OCI-LY7 (cell line): ENCODE data around the gene BTBD2. TPM values are rescaled to one million over a fixed set of nuclear protein-coding genes. Genes with fewer than 3 reads are reported as not detected.

Experiments
- BruUV-seq: library from RNA; stranded (reverse); fragments of 400-500 nt; replicated peaks from 2 replicates; lab custom pipeline; 2021; lab: Mats Ljungman, UMichigan
- CTCF ChIA-PET: fragments of 300-600 bp; sonication (Branson Sonifier 250); formaldehyde crosslinking; loops from one replicate; lab custom pipeline; 2022; ENCODE audit warnings: antibody characterized with exemption; ENCODE audit not compliant: unreplicated experiment; lab: Charles Lee
- POLR2A ChIA-PET: fragments of 300-600 bp; sonication (Branson Sonifier 250); formaldehyde crosslinking; loops from one replicate; lab custom pipeline; 2022; ENCODE audit warnings: antibody characterized with exemption; lab: Charles Lee
- DNase-seq: peaks from one replicate; pipeline ENCODE4 v3.0.0-alpha.2; 2015; ENCODE audit warnings: low spot score
- H2AFZ ChIP-seq: fragments of 200-600 bp; sonication (generic), shearing (Covaris generic); 2 replicates; pipeline ENCODE4 v1.6.1; 2014; ENCODE audit warnings: mild to moderate bottlenecking, antibody characterized with exemption, low read length, moderate library complexity
- H3K27ac ChIP-seq: fragments of 200-600 bp; sonication (generic); 2 replicates; pipeline ENCODE4 v1.5.1; 2014; ENCODE audit warnings: mixed run types, low read depth, mild to moderate bottlenecking, moderate library complexity, low read length, inconsistent platforms; ENCODE audit not compliant: poor library complexity, severe bottlenecking
- H3K36me3 ChIP-seq: fragments of 200-600 bp; sonication (generic); 2 replicates; pipeline ENCODE4 v1.6.1; 2014; ENCODE audit warnings: mild to moderate bottlenecking, antibody characterized with exemption, low read length, moderate library complexity, mixed read lengths; ENCODE audit not compliant: insufficient read depth
- H3K4me1 ChIP-seq: fragments of 200-600 bp; sonication (generic); 2 replicates; pipeline ENCODE4 v1.5.1; 2014; ENCODE audit warnings: mild to moderate bottlenecking, low read length; ENCODE audit not compliant: insufficient read depth, poor library complexity, severe bottlenecking
- H3K4me2 ChIP-seq: fragments of 200-600 bp; sonication (generic); 2 replicates; pipeline ENCODE4 v1.6.1; 2014; ENCODE audit warnings: mild to moderate bottlenecking, low read length
- H3K4me3 ChIP-seq: fragments of 200-600 bp; sonication (generic); 2 replicates; pipeline ENCODE4 v1.5.1; 2014; ENCODE audit warnings: mild to moderate bottlenecking, low read depth, low read length; ENCODE audit not compliant: poor library complexity, severe bottlenecking
- H3K79me2 ChIP-seq: fragments of 200-600 bp; sonication (generic); 2 replicates; pipeline ENCODE4 v1.6.1; 2016; ENCODE audit warnings: low read depth, mild to moderate bottlenecking, low read length, moderate library complexity, mixed read lengths; ENCODE audit not compliant: insufficient read depth
- H3K9me2 ChIP-seq: fragments of 200-600 bp; sonication (generic); 2 replicates; pipeline ENCODE4 v1.6.1; 2016; ENCODE audit warnings: mild to moderate bottlenecking, low read length, mixed read lengths; ENCODE audit not compliant: insufficient read depth
- H3K9me3 ChIP-seq: fragments of 200-600 bp; sonication (generic); 2 replicates; pipeline ENCODE4 v1.6.1; 2014; ENCODE audit warnings: mild to moderate bottlenecking, mixed run types, low read length, mixed read lengths
- H4K20me1 ChIP-seq: fragments of 200-600 bp; sonication (generic); 2 replicates; pipeline ENCODE4 v1.6.1; 2014; ENCODE audit warnings: mild to moderate bottlenecking, antibody characterized with exemption, low read length, moderate library complexity, mixed read lengths; ENCODE audit not compliant: insufficient read depth
- CTCF ChIP-seq: fragments of 200-600 bp; sonication (generic); conservative IDR thresholded peaks from 2 replicates; pipeline ENCODE4 v1.5.1; 2014; ENCODE audit warnings: mild to moderate bottlenecking, antibody characterized with exemption, low read length, moderate library complexity, mixed read lengths
- EZH2phosphoT487 ChIP-seq: fragments of 200-600 bp; sonication (generic); IDR thresholded peaks from 2 replicates; pipeline ENCODE4 v1.6.1; 2018; ENCODE audit warnings: low read depth, borderline replicate concordance, mild to moderate bottlenecking, mixed run types, antibody characterized with exemption, low read length, moderate library complexity, mixed read lengths
- intact Hi-C: fragments of 100-400 bp; cut with micrococcal nuclease; formaldehyde crosslinking; loops from one replicate; pipeline ENCODE4 v1.10.0; 2022; ENCODE audit not compliant: unreplicated experiment
- total RNA-seq, 2 experiments: library from RNA; depleted of rRNA in 1 of 2; stranded (reverse); fragments of >200 nt in 1 of 2; shearing (Covaris generic) in 1 of 2; gene quantifications; 2 replicates each; pipeline ENCODE4 v1.2.3, GENCODE V29; 2014 to 2022

The BTBD2 gene
- total RNA-seq, 2 experiments from 2014 or later: 53.9 to 91.6 TPM

- intact Hi-C loops: no loop called here
- H3K4me3 ChIP-seq: peak overlapping the region; percentile 80
- no TSS peak for BruUV-seq
- no peaks in the 10 kb centered on the region for H3K36me3 ChIP-seq
- H2AFZ ChIP-seq: no peak overlapping the region; the same call in 1 of the 2 replicates
- peak overlapping the region; percentile 66 for H3K27ac ChIP-seq
- TF ChIP-seq EZH2phosphoT487 (no peak), CTCF (no peak)
- ChIA-PET POLR2A (interaction anchor here (1.0 to 1.6 kb wide), 2 partner anchors 10 to 20 kb away, joined by 3 to 4 read pairs; no protein-coding TSS in a partner anchor), CTCF (no interaction called here)
- H3K9me2 ChIP-seq: no peaks in the 10 kb centered on the region
- peak overlapping the region; percentile 91 for H3K4me2 ChIP-seq
- H3K9me3 ChIP-seq: no peaks in the 10 kb centered on the region
- no peaks in the 10 kb centered on the region for H4K20me1 ChIP-seq
- no peak for DNase-seq
- H3K4me1 ChIP-seq: peaks cover 64% of the 10 kb centered on the region
- H3K79me2 ChIP-seq: no peaks in the 10 kb centered on the region; the same call in 1 of the 2 replicates
These were observed 46.8 kb upstream of the BTBD2 start for GRCh38 chr19:2062389-2062729.

- DNase-seq: peak; percentile 100
- peak overlapping the region; percentile 25; the same call in 1 of the 2 replicates for H2AFZ ChIP-seq
- H3K9me3 ChIP-seq: no peaks in the 10 kb centered on the region
- BruUV-seq: no TSS peak
- peak overlapping the region; percentile 96 for H3K4me2 ChIP-seq
- H4K20me1 ChIP-seq: no peaks in the 10 kb centered on the region
- intact Hi-C loops: loop anchor here (2.0 kb wide), 1 partner anchor 23 kb away; no protein-coding TSS in a partner anchor
- CTCF ChIA-PET: no interaction called here
- peak overlapping the region; percentile 73 for H3K27ac ChIP-seq
- 0 out of 2 replicates have a peak, but pooled peaks have one; percentile 27 for TF ChIP-seq CTCF
- TF ChIP-seq EZH2phosphoT487: no peak
- H3K79me2 ChIP-seq: no peaks in the 10 kb centered on the region; the same call in 1 of the 2 replicates
- H3K9me2 ChIP-seq: no peaks in the 10 kb centered on the region
- peaks cover 65% of the 10 kb centered on the region for H3K4me1 ChIP-seq
- no peaks in the 10 kb centered on the region for H3K36me3 ChIP-seq
- POLR2A ChIA-PET: interaction anchor here (1.0 to 1.6 kb wide), 2 partner anchors 9 to 19 kb away, joined by 3 to 4 read pairs; no protein-coding TSS in a partner anchor
- H3K4me3 ChIP-seq: peak overlapping the region; percentile 80
These were observed 46.2 kb upstream of the BTBD2 start for GRCh38 chr19:2061495-2062388.
